Occipital lobe (tissue), 2 donors: Measurements from ENCODE around the gene CLHC1. TPM values are rescaled to one million over a fixed set of nuclear protein-coding genes. Genes with fewer than 3 reads are reported as not detected.
A peak's percentile ranks its signal among the peaks of the same experiment; 100 is the strongest.
"Not testable (repeated sequence)": the region's sequence is repeated elsewhere in the genome, so short reads cannot be mapped to it uniquely, and the experiment has no call there.

ENCODE experiments used
- DNase-seq: peaks from one replicate; lab custom pipeline; 2025; lab: John Stamatoyannopoulos, UW
- total RNA-seq: library from RNA; depleted of rRNA; stranded (reverse); fragments of >200 nt; gene quantifications from one replicate; pipeline ENCODE4 v1.2.3, GENCODE V29; 2014

Gene CLHC1
- 53.0 TPM for total RNA-seq

DNA sequence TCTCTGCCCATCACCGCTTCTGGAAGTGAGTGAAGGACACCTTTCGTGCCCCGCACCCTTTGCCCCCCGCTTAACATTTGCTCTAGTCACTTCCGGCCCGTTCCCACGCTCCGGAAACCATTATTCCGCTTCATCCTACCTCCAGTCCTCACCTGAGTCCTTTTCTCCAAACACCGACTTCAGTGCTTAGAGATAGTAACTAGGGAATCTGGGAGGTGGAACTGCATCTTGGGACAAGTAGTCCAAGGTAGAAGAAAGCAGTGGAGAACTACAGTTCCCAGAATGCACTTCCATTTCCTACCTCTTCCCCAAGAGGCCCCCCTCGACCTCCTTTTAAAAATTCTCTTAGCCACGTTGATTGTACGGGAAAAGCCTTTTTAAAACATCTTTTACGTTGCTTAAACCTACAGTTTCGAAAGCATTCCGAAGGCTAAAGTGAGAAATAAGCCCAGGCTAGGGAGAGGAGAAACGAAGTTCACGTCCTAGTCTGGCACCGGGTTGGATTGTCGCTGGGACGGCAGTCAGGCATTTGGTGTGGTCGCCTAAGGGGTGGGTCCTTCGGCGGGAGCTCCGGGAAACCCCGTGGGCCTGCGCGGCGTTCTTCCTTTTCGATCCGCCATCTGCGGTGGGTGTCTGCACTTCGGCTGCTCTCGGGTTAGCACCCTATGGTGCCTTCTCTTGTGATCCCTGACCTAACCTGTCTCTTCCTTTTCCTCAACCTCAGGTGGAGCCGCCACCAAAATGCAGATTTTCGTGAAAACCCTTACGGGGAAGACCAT is at the start of gene CLHC1, which contains the start of gene RPS27A:
TSS of gene CLHC1 (minus strand) at position 210 of the 779 bp plus-strand sequence. CDS start 9,882 bp downstream, outside the sequence.
TSS of gene RPS27A (plus strand) at position 605 of the 779 bp plus-strand sequence. CDS start at position 742, 137 bp downstream.
- DNase-seq, result peak; percentile 77

GRCh38 chr2:55280851-55281546 is 48.9 kb upstream of the CLHC1 start:
- not testable (repeated sequence) for DNase-seq

DNA sequence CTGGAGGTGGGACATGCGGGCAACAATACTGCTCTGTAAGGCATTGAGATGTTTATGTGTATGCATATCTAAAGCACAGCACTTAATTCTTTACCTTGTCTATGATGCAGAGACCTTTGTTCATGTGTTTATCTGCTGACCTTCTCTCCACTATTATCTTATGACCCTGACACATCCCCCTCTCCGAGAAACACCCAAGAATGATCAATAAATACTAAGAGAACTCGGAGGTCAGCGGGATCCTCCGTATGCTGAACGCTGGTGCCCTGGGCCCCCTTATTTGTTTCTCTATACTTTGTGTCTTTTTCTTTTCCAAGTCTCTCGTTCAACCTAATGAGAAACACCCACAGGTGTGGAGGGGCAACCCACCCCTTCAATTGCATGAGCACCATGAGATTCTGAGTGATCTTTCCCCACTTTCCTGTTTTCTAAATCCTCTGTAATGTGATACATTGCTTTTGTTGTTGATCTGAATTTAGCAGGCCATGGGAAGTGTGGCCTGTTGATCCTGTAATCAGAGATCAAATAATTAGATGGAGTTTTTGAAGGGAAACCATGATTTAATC is 47.8 kb upstream of the CLHC1 start:
- not testable (repeated sequence) for DNase-seq

- DNase-seq, result not testable (repeated sequence)
These were observed 47.2 kb upstream of the CLHC1 start for GRCh38 chr2:55279214-55279835.

DNA sequence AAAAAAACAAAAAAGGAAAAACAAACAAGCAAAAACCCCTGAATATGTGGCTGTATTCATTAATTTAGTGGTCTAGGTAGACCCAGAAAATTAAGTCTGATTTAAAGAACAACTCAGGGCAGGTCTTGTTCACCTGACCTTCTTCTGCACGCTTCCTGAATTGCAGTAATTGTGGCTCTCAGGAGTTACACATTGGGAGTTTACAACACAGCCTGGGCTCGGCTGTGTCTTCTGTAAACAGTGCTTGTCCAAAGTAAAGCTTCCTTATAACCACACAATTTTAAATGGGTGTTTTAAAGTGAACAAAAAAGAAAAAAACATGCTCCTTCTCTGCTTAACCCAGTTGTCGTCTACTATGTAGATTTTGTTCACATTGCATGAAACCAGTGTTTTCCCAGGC is 45.2 kb upstream of the CLHC1 start:
- DNase-seq, result no peak

DNA sequence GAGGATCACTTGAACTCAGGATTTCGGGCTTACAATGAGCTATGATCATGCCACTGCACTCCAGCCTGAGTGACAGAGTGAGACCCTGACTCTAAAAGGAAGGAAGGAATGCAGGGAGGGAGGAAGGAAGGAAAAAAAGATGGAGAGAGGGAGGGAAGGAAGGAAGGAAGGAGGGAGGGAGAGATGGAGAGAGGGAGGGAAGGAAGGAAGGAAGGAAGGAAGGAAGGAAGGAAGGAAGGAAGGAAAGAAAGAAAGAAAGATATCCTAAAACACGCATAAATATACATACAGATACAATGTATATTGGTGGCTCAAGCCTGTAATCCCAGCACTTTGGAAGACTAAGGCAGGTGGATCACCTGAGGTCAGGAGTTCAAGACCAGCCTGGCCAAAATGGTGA is 42.3 kb upstream of the CLHC1 start:
- DNase-seq, result not testable (repeated sequence)

GRCh38 chr2:55269645-55269990 is 37.5 kb upstream of the CLHC1 start:
- no peak for DNase-seq

- peak; percentile 87 for DNase-seq
These were observed 37.0 kb upstream of the CLHC1 start, which contains the start of gene MTIF2 for GRCh38 chr2:55268907-55269644. TSS of gene MTIF2 (minus strand) at chr2:55269231. CDS start at chr2:55263858, 5,373 bp downstream.

DNA sequence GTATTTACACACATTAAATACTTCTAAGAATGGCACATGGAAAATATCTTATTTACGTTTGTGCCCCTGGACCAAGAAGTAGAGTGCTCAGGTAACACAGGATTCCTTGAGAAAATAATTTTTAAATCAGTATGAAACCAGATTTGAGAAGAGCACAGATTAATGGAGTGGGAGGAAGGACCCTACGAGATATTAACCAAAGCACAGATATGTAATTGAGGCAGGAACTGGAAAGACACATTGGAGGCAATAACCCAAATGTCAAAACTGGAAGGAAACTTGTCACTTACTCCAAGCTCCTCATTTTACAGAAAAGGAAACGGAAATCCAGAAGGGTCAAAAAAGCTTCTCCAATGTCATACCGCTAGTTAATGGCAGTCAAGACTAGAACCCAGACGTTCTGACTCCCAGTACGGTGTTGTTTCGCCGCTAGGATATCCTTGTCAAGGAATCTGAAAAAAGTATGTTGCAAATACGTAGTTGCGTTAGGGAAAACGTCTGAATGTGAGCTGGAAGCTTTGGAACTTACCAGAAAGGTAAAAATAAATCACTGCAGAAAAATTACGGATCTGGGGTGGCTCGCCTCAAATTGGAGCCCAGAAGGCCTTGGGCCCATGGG is 36.3 kb upstream of the CLHC1 start:
- DNase-seq, result no peak

DNA sequence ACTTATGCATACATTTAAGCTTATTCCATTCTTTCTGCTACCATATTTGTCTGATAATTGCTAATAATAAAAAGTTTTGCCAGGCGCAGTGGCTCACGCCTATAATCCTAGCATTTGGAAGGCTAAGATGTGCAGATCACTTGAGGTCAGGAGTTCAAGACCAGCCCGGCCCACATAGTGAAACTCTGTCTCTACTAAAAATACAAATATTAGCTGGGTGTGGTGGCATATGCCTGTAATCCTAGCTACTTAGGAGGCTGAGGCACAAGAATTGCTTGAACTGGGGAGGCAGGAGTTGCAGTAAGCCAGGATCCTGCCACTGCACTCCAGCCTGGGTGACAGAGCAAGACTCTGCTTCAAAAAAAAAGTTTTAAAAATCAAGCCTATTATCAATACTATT is 27.5 kb upstream of the CLHC1 start:
- DNase-seq, result not testable (repeated sequence)

GRCh38 chr2:55252832-55253231 is 20.7 kb upstream of the CLHC1 start:
- DNase-seq, result no peak

DNA sequence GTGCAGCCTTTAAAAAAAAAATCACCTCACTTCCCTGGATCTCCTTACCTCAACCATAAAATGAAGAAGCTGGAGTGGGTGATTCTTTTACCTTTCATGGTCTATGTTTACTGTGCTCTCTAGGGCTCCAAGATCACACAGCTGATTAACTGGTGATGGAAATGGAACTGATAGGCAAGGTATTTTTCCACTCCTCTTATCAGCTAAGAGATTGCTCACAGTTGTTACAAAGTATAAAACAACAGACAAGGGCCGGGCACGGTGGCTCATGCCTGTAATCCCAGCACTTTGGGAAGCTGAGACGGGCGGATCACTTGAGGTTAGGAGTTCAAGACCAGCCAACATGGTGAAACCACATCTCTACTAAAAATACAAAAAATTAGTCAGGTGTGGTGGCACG is 14.9 kb upstream of the CLHC1 start:
- DNase-seq, result no peak

GRCh38 chr2:55245411-55245810 is 13.3 kb upstream of the CLHC1 start:
- no peak for DNase-seq

- no peak for DNase-seq
These were observed 10.5 kb upstream of the CLHC1 start for GRCh38 chr2:55242617-55243016.

DNA sequence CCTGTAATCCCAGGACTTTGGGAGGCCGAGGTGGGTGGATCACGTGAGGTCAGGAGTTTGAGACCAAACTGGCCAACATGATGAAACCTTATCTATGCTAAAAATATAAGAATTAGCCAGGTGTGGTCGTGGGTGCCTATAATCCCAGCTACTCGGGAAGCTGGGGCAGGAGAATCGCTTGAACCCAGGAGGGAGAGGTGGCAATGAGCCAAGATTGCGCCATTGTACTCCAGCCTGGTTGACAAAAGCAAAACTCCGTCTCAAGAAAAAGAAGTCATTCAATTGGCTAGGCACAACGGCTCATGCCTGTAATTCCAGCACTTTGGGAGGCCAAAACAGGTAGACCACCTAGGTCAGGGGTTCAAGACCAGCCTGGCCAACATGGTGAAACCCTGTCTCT is 9.5 kb upstream of the CLHC1 start:
- DNase-seq, result not testable (repeated sequence)

GRCh38 chr2:55239656-55240222 is 7.6 kb upstream of the CLHC1 start:
- DNase-seq, result no peak

DNA sequence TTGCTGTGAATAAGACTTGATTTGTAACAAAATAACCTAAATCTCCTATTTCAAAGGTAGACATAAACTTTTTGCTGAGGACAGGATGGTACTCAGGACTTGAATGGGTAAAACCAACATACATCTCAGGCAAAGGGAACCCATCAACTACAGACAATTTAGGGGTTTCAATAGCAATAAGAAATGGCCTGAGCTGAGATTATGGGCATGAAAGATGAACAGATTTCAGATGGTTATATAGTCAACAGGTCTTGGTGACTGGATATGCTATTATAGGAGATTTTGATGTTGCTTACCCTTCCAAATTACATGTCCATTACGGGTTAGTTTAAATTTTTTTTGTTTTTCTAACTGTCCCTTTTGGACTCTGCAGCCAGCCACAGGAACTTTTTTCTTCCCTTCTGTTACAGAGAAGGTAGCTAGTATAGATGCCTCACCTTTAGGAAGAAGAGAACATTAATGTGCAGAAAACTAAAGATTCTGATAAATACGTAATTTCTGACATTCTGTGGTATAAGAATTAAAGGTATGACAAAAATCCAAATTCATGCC is 5.0 kb upstream of the CLHC1 start:
- DNase-seq, result no peak

- DNase-seq, result no peak
These were observed 3.8 kb upstream of the CLHC1 start for GRCh38 chr2:55235724-55236538.

DNA sequence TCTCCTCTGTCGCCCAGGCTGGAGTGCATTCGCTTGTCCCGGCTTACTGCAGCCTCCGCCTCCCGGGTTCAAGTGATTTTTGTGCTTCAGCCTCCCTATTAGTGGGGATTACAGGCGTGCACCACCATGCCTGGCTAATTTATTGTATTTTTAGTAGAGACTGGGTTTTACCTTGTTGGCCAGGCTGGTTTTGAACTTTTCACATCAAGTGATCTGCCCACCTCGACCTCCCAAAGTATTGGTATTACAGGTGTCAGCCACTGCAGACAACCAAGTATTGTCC is 1.5 kb upstream of the CLHC1 start:
- DNase-seq, result no peak
